Activated CD4-positive, CD25-positive, alpha-beta regulatory T cell treated with anti-CD3 and anti-CD28 coated beads, Interleukin-2, amount 50 U/mL, for 24 hours (primary cell): ENCODE data around the gene NOVA2.
A peak's percentile ranks its signal among the peaks of the same experiment; 100 is the strongest.

Experiments
- ATAC-seq, 2 donors: fragments of 150-1000 bp; cut with Tn5 transposase; one replicate each; pipeline ENCODE4 v1.10.0; 2021; ENCODE audit warnings: mild to moderate bottlenecking in 1 of 2, moderate library complexity in 1 of 2

NOVA2 gene

DNA sequence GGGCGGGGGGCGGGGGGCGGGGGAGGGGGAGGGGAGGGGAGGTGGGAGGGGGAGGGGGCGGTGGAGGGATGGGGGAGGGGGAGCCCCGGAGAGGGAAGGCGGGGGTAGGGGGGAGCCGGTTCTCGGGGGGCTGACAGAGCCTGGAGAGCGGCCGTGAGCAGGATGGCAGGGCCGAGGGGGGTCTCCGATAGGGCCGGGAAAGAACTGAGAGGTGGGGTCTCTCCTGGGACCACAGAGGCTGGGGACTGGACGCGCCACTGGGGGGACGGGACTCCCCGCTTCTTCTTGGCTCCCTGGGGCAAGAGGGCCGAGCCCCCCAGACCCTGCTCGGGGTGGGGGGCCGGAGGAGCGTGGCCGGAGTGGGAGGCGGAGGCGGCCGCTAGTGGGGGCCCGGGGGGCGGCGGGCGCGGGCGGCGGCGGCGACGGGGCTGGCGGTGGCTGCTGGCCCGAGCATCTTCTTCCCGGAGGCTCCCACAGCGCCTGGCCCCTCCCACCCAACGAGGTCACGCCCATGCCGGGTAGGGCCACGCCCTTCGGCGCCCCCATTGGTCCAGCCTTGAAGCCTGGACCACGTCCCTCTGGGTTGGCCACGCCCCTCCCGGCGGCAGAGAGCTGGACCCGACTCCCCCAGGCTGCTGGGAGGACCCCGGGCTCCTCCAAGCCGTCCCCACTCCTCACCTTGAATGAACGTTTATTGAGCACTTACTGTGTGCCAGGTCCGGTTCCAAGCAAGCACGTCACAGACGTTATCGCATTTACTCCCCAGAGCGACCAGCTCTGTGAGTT, at the start of gene NOVA2:
NOVA2 (minus strand) TSS at position 313 of the 786 bp plus-strand sequence. CDS start 514 bp downstream, outside the sequence.
- no peak for ATAC-seq

GRCh38 chr19:46023311-46023779, 49.7 kb upstream of the NOVA2 start:
- no peak for ATAC-seq

DNA sequence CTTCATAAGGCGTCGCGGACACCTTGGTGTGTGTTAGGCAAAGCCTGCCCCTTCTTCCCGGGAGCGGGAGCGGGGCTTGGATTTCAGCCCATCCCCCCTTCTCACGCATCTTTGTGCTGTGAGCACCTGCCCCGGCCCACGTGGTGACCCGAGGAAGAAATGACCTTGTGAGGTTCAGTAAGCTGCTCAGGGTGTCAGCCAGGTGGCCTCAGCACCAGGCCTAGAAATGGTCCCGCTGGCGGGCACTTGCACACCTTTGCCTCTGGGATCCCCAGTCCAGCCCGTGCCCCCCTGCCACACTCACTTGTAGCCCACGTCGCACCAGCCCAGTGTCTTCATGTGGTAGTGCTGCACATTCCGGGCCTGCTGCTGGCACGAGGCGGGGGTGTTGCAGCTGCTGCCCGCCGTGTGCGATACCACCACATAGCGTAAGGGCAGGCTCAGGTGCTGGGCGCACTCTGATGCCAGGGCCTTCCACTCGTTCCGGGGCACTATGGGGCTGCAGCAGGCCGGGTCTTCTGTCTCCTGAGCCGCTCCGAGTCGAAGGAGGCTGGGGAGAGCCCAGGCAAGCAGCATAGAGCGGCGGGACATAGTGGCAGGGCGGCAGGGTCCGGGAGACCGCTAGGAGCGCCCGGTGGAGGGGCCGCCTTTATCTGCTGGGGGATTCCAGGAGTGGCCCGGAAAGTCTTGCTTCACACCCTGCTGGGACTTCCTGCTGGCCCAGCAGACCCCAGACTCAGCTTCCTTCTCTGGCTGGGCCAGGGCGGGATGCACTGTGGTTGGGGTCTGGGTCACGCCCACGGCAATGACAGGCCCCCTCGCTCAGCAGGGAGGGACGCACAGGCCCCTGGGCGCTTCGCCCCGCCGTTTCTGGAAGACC, 49.0 kb upstream of the NOVA2 start, which contains the start of gene PGLYRP1:
PGLYRP1 (minus strand) TSS at position 623 of the 880 bp plus-strand sequence; CDS start at position 591, 32 bp downstream.
- no peak for ATAC-seq

DNA sequence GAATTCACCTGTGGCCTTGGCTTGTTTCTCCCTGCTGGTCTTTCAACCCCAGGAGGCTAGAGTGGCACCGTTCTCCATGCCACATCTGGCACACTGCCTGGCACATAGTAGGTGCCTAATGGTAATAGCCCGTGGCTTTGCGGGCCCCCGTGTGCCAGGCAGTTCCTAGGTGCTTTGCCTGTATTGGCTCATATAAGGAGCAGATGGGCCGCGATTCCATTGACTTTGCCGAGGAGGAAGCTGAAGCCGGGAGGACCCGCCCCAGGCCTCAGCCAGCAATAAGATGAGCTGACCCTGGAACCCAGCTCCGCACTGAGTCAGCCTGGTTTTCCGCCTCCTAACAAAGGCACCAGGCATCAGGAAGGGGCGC, 48.4 kb upstream of the NOVA2 start:
- ATAC-seq: no peak

DNA sequence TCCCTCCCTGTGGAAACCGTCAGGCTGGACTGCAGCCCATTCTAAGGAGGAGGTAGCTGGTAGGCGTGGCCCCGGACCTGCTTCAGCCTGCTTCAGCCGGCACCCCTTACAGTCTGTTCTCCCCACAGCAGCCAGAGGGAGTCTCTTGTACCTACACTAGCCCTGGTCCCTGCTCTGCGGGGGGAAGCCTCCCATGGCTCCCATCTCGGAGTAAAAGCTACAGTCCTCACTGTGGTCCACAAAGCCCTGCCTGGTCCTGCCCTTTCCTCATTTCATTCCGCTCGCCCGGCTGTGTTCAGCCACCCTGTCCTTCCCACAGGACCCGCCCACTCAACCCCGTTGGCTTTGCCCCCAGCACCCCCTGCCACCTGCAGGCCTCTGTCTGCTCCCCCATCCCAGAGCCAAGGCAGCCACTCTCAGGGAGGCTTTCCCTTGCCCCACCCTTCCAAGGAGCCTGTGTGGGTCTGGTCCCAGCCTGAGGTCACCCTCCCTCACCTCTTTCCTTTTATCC, 47.9 kb upstream of the NOVA2 start:
- no peak for ATAC-seq

GRCh38 chr19:46020819-46021125, 47.1 kb upstream of the NOVA2 start:
- ATAC-seq: no peak

- no peak for ATAC-seq
Measured at GRCh38 chr19:46019270-46019669, 45.6 kb upstream of the NOVA2 start.

DNA sequence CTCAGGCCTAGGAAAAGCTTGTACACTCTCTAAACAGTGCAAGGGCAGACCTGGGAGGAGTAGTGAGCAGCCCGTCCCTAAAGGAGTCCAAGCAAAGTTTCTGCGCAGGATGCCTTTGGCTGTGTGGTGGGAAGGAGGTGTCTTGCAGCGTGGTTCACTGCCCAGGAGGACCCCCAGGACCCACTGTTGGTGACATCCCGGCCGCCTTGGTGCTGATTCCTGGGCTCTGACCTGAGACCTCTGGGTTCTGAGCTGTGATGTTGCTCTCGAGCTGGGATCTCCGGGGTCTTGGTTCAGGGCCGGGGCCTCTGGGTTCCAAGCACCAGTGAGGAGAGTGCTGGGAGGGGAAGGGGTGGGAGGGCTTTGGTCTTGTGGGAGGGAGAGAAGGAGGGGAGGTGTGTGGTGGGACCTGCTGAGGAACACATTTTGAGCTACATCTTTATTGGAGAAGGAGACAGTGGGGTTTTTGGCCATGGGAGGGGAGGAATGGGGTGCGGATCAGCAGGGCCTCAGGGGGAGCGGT, 45.1 kb upstream of the NOVA2 start:
- ATAC-seq: no peak

DNA sequence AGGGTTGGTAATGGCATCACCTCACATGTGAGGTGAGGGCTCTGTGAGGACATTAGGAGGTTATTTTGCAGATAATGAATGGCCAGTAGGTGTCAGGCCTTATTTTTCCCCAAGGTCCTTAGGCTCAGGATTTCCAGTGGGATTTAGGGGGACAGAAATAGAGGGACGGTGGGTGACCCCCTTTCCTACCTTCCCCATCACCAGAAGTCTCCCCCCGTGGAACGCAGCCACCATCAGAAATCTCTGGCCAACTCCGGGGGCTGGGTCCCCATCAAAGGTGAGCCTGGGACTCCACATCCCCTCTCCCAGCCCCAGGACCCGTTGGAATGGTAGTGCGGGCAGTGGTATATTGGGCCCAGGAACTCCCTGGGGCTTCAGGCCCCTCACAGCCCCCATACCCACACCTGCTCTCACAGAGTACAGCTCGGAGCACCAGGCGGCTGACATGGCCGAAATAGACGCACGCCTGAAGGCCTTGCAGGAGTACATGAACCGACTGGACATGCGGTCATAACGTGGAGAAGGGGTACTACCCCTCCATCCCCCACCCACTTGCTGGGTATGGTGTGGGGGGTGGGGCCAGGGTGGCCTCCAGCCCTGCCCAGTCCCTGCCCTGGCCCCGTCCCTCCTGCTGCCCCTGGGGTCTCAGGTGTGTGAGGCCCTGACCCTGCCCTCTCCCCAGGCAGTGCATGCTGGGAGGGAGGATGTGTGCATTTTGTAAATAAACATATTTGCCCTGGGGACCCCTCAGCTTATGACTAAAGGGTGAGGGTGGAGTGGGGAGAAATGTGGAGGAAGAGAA, 44.4 kb upstream of the NOVA2 start:
- ATAC-seq: no peak

GRCh38 chr19:46017095-46017429, 43.4 kb upstream of the NOVA2 start:
- no peak for ATAC-seq

DNA sequence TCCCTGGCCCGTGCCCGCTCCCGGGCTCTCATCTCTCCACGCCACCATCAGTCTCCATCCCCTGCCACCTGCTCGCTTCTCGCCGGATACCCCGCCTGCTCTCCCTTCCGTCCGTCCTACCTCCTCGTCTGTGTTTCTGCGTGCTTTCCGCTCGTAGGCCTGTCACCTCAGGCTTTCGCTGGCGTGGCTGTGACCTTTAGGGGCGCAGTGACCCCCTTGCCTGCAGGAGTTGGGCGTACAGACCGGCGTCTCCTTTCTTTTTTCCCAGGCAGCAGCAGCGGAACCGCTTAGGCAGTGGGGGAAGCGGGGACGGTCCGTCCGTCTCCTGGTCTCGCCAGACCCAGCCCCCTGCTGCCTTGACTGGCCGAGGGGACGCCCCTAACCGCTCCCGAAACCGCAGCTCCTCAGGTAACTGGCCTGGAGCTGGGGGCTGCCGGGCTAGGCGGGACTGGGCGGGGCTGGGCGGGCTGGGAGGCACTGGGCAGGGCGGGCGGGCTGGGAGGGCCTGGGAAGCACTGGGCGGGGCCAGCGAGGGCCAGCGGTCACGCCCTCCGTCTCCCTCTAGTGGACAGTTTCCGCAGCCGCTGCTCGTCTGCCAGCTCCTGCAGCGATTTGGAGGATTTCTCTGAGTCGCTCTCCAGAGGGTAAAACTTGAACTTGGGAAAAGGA, 42.9 kb upstream of the NOVA2 start:
- ATAC-seq: peak; percentile 73 to 80

DNA sequence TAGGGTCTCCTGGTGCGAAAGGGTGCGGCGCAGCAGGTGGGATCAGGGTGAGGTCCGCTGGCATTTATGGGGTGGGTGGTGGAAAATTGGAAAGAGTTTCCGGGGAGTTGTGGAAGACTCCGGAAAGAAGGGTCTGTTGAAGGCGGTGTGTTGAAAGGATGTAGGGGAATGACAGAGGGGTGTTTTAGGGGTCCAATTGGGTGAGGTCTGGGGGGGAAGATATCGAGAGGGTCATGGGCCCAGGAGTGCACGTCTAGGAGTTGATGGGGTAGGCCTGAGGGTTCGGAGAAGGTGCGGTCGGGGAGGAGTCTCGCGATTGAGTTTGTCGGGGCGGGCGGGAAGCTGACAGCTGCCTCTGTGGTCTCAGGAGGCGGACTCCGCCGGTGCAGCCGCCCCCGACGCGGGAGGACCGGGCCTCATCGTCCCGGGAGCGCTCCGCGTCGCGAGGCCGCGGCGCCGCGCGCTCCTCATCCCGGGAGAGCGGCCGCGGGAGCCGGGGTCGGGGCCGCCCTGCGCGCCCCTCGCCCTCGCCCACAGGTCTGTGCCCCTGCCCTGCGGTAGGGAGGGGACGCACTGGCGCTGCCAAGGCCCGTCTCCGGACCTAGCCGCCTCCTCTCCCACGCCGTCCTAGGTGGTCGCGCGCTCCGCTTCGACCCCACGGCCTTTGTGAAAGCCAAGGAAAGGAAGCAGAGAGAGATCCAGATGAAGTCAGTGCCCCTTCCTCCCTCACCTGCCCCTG, 42.2 kb upstream of the NOVA2 start:
- peak; percentile 26 to 41 for ATAC-seq

- peak; percentile 54 to 58 for ATAC-seq
Measured at GRCh38 chr19:46014941-46015686, 41.4 kb upstream of the NOVA2 start.

- ATAC-seq: no peak
Measured at GRCh38 chr19:46014534-46014933, 40.9 kb upstream of the NOVA2 start.

- peak; percentile 41 to 71 for ATAC-seq
Measured at GRCh38 chr19:46009530-46010510, 36.2 kb upstream of the NOVA2 start.

- no peak for ATAC-seq
Measured at GRCh38 chr19:46006411-46006810, 32.7 kb upstream of the NOVA2 start.

GRCh38 chr19:46002678-46003275, 29.1 kb upstream of the NOVA2 start:
- no peak for ATAC-seq

- peak; percentile 90 to 94 for ATAC-seq
Measured at GRCh38 chr19:46000491-46001246, 27.0 kb upstream of the NOVA2 start.
